Activated T-helper 1 cell treated with Interleukin-2 at 50 U/mL for 16 hours (primary cell): ENCODE results near the gene SIRT3.
"Not testable (repeated sequence)": the region's sequence is repeated elsewhere in the genome, so short reads cannot be mapped to it uniquely, and the experiment has no call there.

Experiments
- DNase-seq: peaks from one replicate; pipeline ENCODE4 v3.0.0-alpha.2; 2020; ENCODE audit warnings: low read depth

Gene SIRT3

DNA sequence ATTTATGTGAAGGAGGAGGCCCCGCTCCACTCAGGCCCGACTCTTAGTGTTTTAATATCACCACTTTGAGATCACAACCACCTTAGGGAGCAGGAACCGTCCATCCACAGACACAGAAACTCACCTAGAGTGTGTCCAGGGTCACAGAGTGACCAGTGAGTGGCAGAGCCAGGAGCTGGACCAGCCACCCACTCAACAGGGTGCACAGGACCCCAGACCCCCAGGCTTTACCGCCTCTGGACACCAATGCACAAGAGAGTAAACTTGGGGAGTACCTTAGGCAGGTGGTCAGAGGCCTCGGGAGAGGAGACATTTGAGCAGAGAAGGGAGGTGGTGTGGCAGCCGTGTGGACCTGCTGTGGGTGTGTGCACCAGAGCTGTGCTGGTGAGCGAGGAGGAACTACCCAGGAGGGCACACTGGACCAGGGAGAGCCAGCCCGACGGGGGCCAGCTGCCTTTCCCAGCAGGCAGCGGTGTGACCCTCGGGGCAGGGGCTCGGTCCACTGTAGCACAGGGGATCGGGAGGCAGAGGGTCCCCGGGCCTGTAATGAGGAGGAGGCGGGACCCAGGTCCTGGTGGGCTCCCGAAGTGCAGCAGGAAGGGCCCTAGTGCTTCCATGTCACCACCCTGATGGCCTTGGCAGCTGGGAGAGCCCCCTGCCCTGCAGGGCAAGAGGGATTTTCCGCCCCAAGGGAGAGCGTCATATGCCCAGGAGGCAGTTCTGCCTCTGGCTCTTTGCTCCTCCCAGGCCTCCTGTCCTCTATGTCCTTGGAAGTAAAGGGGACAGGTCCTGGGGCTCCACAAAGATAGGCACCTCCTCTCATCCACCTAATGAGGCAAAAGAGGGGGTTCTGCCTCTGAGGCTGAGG, 34.5 kb upstream of the SIRT3 start:
- DNase-seq, result no peak

DNA sequence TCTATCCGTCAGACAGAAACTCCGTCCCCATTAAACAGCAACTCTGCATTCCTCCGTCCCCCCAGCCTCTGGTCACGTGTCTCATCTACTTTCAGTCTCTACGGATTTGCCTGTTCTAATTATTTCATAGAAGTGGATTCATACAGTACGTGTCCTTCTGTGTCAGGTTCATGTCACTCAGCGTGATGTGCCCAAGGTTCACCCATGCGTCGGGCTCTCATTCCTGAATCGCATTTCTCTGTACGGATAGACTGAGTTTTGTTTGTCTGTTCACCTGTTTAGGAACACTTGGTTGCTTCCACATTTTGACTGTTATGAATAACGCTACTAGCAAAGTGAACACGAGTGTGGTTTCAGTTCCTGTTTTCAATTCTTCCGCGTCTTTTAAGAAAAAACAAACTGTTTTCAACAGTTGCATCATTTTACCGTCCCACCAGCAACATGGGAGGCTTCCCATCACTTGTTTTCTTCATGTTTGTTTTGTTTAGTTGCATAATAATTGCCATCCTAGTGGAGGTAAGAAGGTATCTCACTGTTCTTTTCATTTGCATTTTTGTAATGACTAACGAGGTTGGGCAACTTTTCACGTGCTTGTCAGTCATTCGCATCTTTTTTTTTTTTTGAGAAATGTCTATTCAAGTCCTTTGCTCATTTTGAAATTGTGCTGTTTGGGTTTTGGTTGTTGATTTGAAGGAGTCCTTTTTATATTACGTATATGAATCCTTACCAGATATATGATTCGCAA, 33.2 kb upstream of the SIRT3 start:
- no peak for DNase-seq

DNA sequence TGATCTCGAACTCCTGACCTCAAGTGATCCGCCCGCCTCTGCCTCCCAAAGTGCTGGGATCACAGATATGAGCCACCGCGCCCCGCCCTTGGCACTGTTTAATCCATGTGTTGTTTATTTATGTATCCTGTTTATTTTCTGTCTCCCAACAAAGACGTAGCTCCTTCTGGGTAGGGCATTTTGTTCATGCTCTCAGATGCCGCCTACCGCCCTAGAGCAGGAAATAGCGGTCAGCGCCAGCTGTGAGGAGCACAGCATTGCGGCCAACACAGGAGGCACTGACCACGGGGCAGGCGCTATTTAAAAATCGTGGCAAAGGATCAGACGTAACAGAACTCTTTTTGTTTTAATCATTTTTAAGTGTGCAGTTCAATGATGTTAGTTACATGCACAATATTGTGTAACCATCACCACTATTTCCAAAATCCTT, 32.6 kb upstream of the SIRT3 start:
- not testable (repeated sequence) for DNase-seq

DNA sequence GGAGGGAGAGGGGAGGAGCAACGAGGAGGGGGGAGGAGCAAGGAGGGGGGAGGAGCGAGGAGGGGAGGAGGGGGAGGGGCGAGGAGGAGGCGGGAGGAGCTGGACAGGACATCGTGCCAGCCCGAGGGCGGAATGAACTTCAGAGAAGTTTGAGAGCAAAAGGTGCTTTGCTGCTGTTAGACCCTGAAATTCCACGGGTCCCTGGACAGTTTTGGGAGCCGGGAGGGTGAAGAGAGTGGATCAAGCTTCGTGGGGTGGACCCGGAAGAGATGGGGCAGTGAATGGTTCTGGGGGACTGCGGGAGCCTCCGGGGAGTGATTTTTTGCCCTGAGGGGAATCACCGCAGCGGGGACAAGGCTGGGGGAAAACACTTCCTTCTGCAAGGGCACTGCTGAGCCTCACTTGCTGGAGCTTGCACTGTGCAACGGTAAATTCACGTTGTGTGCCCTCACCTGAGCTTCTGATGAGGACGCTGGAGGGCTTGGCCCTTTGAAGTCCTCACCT, 31.4 kb upstream of the SIRT3 start:
- DNase-seq, result no peak

DNA sequence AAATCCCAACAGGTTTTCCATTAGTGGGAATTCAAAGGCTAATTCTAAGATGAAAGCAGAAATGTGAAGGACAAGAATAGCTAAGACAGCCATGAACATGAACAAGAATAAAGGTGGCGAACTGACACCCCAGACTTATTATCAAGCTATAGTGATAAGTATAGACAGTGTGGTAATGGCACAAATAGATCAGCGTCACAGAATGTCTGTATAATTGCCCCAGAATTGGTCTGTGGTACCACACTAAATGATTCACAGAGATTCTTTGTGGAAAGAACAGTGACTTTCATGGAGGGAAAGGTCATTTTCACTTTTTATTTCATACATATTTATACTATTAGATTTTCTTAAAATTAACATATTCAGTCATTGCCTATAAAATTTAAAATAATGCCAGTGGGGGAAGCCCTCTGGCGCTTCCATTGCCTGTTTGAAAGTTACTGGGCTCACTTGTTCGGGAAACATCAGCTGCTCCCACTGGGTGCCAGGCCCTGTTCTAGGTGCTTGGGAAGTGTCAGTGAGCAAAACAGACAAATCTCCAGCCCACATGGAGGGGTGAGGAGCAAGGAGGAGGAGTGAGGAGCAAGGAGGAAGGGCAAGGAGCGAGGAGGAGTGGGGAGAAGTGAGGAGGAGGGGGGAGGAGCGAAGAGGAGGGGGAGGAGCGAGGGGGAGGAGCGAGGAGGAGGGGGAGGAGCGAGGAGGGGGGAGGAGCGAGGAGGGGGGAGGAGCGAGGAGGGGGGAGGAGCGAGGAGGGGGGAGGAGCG, 30.7 kb upstream of the SIRT3 start:
- no peak for DNase-seq

DNA sequence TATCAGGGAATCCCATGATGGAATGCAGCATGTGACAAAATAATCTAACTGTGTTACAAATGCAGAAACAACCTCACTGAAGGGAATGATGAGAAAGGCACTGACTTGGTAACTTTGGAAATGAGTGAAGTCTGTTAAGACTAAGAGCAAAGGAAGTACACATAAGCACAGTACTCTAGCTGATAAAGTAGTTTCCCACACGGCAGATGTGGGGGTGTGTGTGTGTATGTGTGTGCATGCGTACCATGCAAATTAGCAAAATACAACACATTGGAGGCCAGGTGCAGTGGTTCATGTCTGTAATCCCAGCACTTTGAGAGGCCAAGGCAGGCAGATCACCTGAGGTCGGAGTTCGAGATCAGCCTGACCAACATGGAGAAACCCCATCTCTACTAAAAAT, 25.5 kb upstream of the SIRT3 start:
- no peak for DNase-seq

DNA sequence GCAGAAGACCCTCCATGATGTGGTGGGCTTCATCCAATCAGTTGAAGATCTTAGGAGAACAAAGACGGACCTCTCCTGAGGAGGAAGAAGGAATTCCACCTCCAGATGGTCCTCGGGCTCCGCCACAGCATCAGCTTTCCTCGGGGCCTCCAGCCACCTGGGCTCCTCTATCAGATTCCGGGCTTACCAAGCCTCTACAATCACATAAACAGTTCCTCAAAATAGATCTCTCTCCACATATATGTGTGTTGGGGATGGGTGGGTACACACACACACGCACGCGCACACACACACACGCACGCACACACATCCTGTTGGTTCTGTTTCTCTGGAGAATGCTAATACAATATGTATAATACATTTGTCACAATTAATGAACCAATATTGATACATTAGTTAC, 23.3 kb upstream of the SIRT3 start:
- DNase-seq, result no peak

DNA sequence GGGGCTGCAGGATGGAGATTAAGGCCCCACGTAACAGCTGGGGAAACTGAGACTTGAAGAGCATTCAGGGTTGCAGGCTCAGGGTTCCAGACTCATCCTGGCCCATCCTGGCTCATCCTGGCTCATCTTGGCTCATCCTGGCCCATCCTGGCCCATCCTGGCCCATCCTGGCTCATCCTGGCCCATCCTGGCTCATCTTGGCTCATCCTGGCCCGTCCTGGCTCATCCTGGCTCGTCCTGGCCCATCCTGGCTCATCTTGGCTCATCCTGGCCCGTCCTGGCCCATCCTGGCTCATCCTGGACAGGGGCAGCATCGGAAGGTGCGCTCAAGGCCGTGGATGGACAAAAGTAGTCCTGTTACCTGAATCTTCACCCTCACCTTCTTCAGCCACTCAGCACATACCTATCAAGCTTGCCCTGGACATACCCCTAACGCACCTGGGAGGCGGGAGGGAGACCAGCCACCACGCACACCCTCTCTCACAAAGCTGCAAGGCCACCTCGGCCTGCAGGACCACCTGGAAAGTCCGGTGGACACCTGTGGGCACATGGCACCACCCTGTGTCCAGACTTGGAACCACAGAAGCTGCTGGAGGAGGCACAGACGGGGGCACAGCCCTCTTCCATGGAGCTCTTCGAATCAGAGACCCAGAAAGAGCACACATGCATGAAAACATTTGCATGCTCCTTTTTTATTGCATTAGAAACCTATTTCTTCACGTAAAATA, 21.8 kb upstream of the SIRT3 start:
- no peak for DNase-seq

DNA sequence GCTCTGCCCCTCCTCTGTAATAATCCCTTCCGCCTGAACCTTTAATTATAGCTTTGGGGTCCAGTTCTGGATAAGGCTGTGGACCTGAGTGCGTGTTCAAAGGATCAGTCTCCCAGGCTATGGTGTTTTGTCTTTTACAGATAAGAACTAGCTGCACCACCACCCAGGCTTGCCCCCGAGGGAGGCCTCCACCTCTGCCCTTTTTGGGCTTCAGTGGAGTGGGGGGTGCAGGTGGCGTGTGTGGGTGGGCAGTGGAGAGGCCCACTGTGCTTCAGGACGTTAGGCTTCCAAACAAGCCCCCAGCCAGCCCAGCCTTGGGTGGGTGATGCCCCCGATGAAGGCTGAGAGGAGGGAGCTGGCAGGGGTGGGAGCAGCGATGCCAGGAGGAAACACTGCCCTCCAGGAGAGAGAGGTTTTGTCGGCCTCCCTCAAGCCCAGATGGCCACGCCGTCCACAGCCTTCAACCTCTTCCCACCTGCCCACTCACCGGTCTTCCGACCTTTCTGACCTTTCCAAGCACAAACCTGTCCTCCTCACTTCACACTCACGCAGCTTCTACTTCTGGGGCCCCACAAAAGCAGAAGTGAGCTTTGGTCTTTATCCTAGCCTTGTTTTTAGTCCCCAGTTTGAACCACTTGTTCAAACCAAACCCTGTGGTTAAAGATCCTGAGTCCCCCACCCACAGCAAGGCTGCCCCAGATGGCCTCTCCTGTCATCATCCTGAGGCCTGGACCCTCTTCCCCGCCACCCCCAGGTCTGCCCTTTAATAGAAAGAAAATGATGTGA, 21.0 kb upstream of the SIRT3 start:
- no peak for DNase-seq

DNA sequence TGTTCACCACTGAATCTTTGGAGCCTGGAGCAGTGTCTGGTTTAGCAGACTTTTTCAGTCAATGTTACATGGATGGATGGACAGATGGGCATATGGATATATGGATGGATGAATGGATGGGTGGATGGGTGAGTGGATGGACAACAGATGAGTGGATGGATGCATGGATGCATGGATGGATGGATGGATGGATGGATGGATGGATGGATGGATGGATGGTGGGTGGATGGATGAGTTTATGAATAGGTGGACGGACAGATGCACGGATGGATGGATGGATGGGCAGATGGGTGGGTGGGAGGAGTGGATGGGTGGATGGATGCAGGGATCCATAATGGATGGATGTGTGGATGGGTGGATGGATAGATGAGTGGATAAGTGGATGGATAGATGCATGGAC, 19.7 kb upstream of the SIRT3 start:
- no peak for DNase-seq

DNA sequence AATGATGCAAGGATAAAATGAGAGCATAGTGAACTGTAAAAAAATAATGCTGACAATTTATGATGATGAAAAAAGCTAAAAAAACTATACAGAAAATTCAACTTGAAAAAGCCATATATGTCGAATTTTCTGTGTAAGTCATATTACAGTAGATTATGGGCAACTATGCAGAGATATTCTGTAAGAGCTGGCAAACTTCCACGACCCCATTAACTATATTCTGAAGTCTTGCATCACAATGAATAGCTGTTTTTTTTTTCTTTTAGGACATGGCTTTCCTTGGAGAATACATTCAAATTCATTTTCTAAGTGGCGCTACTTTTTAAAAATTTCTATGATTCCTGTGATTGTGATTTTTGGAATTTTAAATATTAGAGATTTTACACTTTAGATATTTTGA, 19.0 kb upstream of the SIRT3 start:
- DNase-seq, result no peak

DNA sequence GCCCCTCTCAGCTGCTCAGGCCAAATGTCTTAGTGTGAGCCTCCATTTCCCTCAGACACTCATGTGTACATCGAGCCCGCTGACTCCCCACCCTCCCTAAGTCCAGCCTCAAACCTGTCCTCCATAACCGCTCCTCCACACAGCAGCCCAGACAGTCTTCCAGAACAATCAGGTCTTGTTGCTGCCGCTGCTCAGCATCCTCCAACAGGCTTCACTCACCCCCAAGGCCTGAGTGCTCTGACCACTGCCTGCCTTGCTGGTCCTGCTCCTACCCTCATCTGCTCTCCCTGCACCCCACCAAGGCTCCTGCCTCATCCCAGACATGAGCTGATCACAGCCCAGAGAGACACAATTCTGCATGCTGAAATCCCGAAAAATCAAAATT, 17.7 kb upstream of the SIRT3 start:
- DNase-seq, result no peak

DNA sequence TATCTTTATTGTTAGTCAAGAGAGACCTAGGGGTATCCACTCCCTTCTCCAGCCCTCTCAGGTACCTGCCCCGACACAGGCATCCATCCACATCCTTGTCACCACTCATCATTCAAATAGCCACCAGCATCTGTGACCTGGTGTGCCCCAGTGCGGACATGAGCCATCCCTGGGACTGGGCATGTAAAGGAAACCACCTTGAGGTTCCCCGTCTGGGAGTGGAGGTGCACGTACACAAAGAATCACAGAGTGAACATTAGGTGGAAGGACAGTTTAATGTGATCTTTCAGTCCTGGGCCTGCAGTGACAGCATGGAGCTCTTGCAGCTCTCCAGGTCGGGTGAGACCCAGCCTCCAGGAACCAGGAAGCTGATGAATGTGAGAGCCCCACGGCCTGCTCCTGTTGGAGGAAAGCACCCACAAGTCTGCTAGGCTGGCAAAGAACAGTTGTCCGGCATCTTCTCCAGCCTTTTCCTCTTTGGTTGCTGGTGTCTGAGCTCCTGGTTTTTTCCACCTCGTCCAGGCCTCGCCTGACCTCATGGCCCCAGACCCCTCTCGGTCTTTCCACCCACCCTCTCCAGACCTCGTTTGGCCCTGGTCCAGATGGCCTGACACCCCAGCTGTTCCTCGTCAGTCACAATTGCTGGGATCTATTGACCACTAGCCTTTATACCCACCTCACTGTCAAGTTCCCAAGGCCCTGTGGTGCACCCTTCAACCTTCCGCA, 17.2 kb upstream of the SIRT3 start:
- DNase-seq, result no peak

DNA sequence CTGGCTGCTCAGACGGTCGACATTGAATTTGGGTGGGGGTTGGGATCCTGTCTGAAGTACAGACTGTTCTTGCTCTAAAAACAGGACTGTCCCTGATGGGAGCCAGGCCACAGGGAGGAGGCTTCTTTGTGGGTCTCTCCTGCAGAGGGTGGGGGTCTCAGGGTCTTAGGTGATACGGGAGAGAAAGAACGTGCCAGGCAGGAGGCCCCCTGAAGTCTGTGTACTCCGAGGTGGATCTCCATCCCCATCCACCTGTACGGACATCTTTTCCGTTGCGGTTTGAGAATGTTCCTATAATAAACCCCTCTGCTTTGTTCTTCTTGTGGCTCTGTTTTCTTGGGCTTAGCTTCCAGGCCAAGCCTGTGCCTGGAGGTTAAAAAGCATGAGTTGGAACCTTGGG, 16.5 kb upstream of the SIRT3 start:
- DNase-seq, result no peak

DNA sequence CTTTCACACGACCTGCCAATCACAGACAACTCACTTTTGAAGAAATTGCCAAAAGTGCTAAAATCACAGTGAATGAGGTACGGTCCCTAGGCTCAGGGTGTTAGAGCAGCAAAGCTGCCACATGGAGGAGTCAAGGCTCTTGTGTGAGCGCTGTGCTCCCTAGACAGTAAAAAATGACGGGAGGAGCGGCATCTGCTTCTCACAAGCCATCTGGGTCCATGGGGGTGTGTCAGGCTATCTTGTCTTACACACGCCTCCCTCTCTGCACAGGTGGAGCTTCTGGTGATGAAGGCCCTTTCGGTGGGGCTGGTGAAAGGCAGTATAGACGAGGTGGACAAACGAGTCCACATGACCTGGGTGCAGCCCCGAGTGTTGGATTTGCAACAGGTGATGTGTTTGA, 15.4 kb upstream of the SIRT3 start:
- no peak for DNase-seq

DNA sequence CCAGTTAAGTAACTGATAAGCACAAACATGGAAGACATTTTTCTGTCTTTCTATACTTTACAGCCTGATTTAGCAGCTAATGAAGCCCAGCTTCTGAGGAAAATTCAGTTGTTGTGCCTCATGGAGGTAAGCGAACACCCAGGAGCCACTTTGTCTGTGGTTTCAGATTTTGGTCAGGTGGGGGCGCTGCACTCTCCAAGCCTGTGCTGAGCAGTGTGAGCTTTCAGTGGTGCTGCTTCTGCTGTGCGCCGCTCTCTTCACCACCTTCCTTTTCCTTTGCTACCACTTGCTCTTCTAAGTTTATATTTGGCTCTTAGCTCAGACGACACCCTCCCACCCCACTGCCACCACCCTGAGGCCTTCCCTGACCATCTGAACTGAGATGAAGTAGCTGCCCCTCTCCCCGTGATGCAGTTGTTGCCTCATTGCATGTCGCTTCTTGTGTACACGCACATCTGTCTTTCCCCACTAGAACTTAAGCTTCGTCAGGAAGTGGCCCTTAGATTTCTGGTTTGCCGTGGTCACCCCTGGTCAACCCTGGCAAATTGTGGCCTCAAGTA, 14.7 kb upstream of the SIRT3 start:
- peak; percentile 67 for DNase-seq

DNA sequence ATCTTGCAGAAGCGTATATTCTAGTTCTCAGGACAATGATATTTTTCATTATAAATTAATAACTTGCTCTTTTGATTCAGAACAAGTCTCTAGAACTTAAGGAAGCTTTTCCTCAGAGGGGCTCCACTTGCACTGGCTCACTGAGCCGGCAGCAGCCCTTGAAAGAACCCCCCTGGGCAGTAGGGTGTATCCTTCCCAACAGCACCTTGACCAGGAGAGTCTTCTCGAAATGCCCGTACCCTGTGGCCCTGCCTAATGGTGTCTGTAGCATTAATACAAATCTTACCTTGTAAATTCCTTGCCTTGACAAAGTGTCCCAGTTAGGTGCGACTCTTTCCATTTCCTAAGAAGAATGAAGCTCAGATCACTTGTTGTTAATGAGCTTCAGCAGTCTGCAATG, 14.1 kb upstream of the SIRT3 start:
- no peak for DNase-seq

DNA sequence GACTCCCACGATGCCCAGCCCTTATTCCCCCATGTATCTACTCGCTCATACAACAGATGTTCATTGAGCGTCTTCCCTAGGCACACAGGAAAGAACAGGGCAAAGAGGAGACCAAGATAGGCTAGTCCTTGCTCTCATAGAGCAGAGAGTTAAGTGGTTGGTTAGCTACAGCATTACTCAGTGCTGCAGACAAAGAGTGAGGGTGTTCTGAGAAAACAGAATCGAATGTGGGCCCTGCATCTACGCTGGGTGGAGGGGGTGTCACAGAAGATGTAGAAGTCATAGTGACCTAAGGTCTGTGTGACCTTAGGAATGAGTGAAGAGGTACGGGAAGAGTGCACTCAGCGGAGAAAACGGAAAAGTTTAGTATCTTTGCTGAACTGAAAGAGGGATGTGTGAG, 12.9 kb upstream of the SIRT3 start:
- DNase-seq, result no peak

DNA sequence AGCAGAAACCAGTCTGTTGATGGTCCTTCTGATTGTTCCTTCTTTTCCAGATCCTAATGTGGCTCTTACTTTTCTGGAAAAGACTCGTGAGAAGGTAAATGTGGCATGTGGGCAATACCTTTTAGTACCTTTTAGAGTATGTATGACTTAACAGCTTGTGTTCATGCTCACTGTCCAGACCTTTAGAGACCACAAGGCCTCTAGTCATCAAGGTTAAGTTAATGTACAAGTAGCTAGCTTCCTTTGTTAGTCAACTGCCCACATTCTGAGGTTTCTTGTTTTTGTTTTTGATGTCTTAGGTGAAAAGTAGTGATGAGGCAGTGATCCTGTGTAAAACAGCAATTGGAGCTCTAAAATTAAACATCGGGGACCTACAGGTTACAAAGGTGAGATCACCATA, 8.2 kb upstream of the SIRT3 start:
- DNase-seq, result no peak

DNA sequence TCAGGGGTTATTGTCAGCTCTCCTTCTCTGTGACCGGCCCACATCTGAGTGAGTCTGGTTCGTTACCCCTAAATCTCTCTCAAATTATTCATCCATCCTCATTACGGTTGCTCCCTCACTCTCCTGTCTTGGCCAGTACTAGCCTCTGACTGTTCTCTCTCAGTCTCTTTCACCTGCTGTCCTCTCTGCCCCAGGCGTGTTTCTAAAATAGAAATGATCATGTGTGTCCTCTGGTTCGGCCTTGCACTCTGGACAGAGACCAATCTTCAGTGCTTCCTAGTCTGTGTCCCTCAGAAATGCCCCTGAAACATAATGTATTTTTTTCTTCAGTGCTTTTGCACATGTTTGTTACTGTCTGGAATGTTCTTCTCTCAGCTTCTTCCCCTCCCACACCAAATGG, 5.5 kb upstream of the SIRT3 start:
- no peak for DNase-seq
